ENCODE results near the gene CARD14. TPM values are rescaled to one million over a fixed set of nuclear protein-coding genes. Genes with fewer than 3 reads are reported as not detected.
"Not testable (repeated sequence)": the region's sequence is repeated elsewhere in the genome, so short reads cannot be mapped to it uniquely, and the experiment has no call there.

CARD14 gene
- polyA plus RNA-seq, 1 donor (not counting 4 experiments of a cell fraction or from before 2014, with no cell fraction given) = 0.49 TPM

DNA sequence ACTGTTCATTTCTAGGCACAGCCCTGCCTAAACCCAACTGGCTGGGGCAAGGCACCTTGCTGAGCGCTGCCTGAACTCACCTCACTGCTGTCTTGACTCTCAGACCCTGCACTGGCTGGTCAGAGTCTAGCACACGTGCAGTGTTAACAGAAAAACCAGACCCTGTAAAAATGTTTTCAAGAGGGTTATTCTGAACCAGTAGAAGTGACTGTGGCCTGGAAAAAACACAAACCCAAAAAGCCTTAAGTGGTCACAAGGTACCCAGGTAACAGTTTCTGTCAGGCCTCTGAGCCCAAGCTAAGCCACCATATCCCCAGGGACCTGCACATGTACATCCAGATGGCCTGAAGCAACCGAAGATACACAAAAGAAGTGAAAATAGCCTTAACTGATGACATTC, 16.8 kb upstream of the CARD14 start:
- H2AFZ ChIP-seq (ENCODE audit: control insufficient read depth, low read length) = no peak overlapping the region
- H3K27me3 ChIP-seq (ENCODE audit: control insufficient read depth, extremely low read depth, insufficient read depth, low read length) = no peaks in the 10 kb centered on the region
- H3K4me1 ChIP-seq (ENCODE audit: control insufficient read depth, extremely low read depth, insufficient read depth, low read length) = peaks cover 15% of the 10 kb centered on the region
- no peaks in the 10 kb centered on the region for H4K20me1 ChIP-seq (ENCODE audit: control insufficient read depth, extremely low read depth, insufficient read depth, low read length)
- TF ChIP-seq, protein P1, sequence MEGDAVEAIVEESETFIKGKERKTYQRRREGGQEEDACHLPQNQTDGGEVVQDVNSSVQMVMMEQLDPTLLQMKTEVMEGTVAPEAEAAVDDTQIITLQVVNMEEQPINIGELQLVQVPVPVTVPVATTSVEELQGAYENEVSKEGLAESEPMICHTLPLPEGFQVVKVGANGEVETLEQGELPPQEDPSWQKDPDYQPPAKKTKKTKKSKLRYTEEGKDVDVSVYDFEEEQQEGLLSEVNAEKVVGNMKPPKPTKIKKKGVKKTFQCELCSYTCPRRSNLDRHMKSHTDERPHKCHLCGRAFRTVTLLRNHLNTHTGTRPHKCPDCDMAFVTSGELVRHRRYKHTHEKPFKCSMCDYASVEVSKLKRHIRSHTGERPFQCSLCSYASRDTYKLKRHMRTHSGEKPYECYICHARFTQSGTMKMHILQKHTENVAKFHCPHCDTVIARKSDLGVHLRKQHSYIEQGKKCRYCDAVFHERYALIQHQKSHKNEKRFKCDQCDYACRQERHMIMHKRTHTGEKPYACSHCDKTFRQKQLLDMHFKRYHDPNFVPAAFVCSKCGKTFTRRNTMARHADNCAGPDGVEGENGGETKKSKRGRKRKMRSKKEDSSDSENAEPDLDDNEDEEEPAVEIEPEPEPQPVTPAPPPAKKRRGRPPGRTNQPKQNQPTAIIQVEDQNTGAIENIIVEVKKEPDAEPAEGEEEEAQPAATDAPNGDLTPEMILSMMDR (optimal IDR thresholded peaks at IDR 0.05 in 1 of 3, IDR thresholded peaks at IDR 0.05 in 1 of 3, conservative IDR thresholded peaks at IDR 0.05 in 1 of 3; ENCODE audit: extremely low read depth in 1 of 3, insufficient read depth in 2 of 3, low read length in 3 of 3) = no peak
- no peak for TF ChIP-seq EZH2 (IDR thresholded peaks at IDR 0.05; ENCODE audit: low read length)
- DNase-seq (ENCODE audit: low read depth, low spot score) = no peak
- H3K79me2 ChIP-seq (ENCODE audit: control insufficient read depth, insufficient read depth, low read length) = peaks cover 3% of the 10 kb centered on the region
- no peak overlapping the region for H3K4me2 ChIP-seq (ENCODE audit: control insufficient read depth, extremely low read depth, insufficient read depth, low read depth, low read length)
- no peaks in the 10 kb centered on the region for H3K9me3 ChIP-seq (ENCODE audit: control insufficient read depth, low read depth, low read length)
- no peak for FAIRE-seq
- H3K9ac ChIP-seq (ENCODE audit: control insufficient read depth, extremely low read depth, insufficient read depth, low read length) = no peak overlapping the region
- H3K27ac ChIP-seq (ENCODE audit: control insufficient read depth, insufficient read depth, low read length) = no peak overlapping the region
- dilution Hi-C loops (cut with MboI; ENCODE audit: extremely low pct_ligation_motif_present, low sequenced_read_pairs) = no loop called here
- H3K9me1 ChIP-seq (ENCODE audit: control insufficient read depth, extremely low read depth, insufficient read depth, low read length) = no peaks in the 10 kb centered on the region
- H3K4me3 ChIP-seq (ENCODE audit: control insufficient read depth in 2 of 3, extremely low read depth in 1 of 3, insufficient read depth in 2 of 3, low read depth in 1 of 3, low read length in 3 of 3) = no peak overlapping the region
- H3K36me3 ChIP-seq (ENCODE audit: control insufficient read depth in 2 of 2, extremely low read depth in 1 of 2, insufficient read depth in 2 of 2, low read length in 2 of 2) = no peaks in the 10 kb centered on the region

DNA sequence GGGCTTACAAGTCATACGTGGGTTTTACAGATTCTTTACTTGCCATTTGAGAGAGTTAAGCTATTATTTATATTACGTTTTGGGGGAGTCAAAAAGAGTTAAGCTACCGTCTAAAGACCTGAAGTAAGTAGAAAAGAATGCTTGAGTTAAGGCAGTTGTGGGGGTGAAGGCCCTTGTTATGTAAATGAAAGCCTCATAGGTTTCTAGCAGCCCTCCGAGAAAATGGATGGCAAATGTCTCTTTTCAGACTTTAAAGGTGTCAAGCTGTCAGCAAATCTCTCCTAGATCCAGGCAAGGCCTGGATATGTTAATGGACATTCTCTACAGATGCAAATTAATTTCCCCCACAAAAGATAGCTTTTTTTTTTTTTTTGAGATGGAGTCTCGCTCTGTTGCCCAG, 15.7 kb upstream of the CARD14 start:
- Histone ChIP-seq H3K4me3 (ENCODE audit: control insufficient read depth in 2 of 3, extremely low read depth in 1 of 3, insufficient read depth in 2 of 3, low read depth in 1 of 3, low read length in 3 of 3) (no peak overlapping the region), H2AFZ (ENCODE audit: control insufficient read depth, low read length) (no peak overlapping the region), H3K9ac (ENCODE audit: control insufficient read depth, extremely low read depth, insufficient read depth, low read length) (no peak overlapping the region), H3K36me3 (ENCODE audit: control insufficient read depth in 2 of 2, extremely low read depth in 1 of 2, insufficient read depth in 2 of 2, low read length in 2 of 2) (no peaks in the 10 kb centered on the region), H3K9me1 (ENCODE audit: control insufficient read depth, extremely low read depth, insufficient read depth, low read length) (no peaks in the 10 kb centered on the region), H3K27ac (ENCODE audit: control insufficient read depth, insufficient read depth, low read length) (no peak overlapping the region), H4K20me1 (ENCODE audit: control insufficient read depth, extremely low read depth, insufficient read depth, low read length) (no peaks in the 10 kb centered on the region), H3K4me1 (ENCODE audit: control insufficient read depth, extremely low read depth, insufficient read depth, low read length) (peaks cover 9% of the 10 kb centered on the region), H3K27me3 (ENCODE audit: control insufficient read depth, extremely low read depth, insufficient read depth, low read length) (no peaks in the 10 kb centered on the region), H3K9me3 (ENCODE audit: control insufficient read depth, low read depth, low read length) (no peaks in the 10 kb centered on the region), H3K79me2 (ENCODE audit: control insufficient read depth, insufficient read depth, low read length) (no peaks in the 10 kb centered on the region), H3K4me2 (ENCODE audit: control insufficient read depth, extremely low read depth, insufficient read depth, low read depth, low read length) (no peak overlapping the region)
- TF ChIP-seq, protein P1 (optimal IDR thresholded peaks at IDR 0.05 in 1 of 3, IDR thresholded peaks at IDR 0.05 in 1 of 3, conservative IDR thresholded peaks at IDR 0.05 in 1 of 3; ENCODE audit: extremely low read depth in 1 of 3, insufficient read depth in 2 of 3, low read length in 3 of 3) = no peak
- TF ChIP-seq EZH2 (IDR thresholded peaks at IDR 0.05; ENCODE audit: low read length) = no peak
- FAIRE-seq (no peak), DNase-seq (ENCODE audit: low read depth, low spot score) (no peak)
- dilution Hi-C loops (cut with MboI; ENCODE audit: extremely low pct_ligation_motif_present, low sequenced_read_pairs) = no loop called here

DNA sequence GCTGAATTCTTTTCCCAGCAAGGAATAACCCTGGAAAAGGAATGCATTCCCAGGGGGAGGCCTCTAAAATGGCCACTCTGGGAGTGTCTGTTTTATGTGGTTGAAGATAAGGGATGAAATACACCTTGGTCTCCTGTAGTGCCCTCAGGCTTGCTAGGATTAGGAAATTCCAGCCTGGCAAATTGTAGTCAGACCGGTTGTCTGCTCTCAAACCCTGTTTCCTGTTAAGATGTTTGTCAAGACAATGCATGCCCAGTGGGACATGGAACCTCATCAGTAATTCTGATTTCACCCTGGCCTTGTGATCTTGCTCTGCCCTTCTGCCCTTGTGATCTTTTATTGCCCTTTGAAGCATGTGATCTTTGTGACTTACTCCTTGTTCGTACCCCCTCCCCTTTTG, 14.2 kb upstream of the CARD14 start:
- H3K9me3 ChIP-seq (ENCODE audit: control insufficient read depth, low read depth, low read length); H3K9ac ChIP-seq (ENCODE audit: control insufficient read depth, extremely low read depth, insufficient read depth, low read length); H3K27ac ChIP-seq (ENCODE audit: control insufficient read depth, insufficient read depth, low read length); FAIRE-seq; H3K9me1 ChIP-seq (ENCODE audit: control insufficient read depth, extremely low read depth, insufficient read depth, low read length); H3K4me1 ChIP-seq (ENCODE audit: control insufficient read depth, extremely low read depth, insufficient read depth, low read length); H2AFZ ChIP-seq (ENCODE audit: control insufficient read depth, low read length); H3K27me3 ChIP-seq (ENCODE audit: control insufficient read depth, extremely low read depth, insufficient read depth, low read length); H3K4me3 ChIP-seq (ENCODE audit: control insufficient read depth in 2 of 3, extremely low read depth in 1 of 3, insufficient read depth in 2 of 3, low read depth in 1 of 3, low read length in 3 of 3); H3K79me2 ChIP-seq (ENCODE audit: control insufficient read depth, insufficient read depth, low read length); dilution Hi-C loops (cut with MboI; ENCODE audit: extremely low pct_ligation_motif_present, low sequenced_read_pairs); H4K20me1 ChIP-seq (ENCODE audit: control insufficient read depth, extremely low read depth, insufficient read depth, low read length); H3K4me2 ChIP-seq (ENCODE audit: control insufficient read depth, extremely low read depth, insufficient read depth, low read depth, low read length); H3K36me3 ChIP-seq (ENCODE audit: control insufficient read depth in 2 of 2, extremely low read depth in 1 of 2, insufficient read depth in 2 of 2, low read length in 2 of 2); DNase-seq (ENCODE audit: low read depth, low spot score): not testable (repeated sequence)

Measured in keratinocyte (primary cell).